SH-SY5Y (cell line): ENCODE measurements around the gene OR4F6.
A peak's percentile ranks its signal among the peaks of the same experiment; 100 is the strongest.

Experiments used
- GATA2 ChIP-seq: IDR thresholded peaks from 2 replicates; pipeline ENCODE4 v1.6.1; 2011; ENCODE audit warnings: mild to moderate bottlenecking, low read depth, low read length
- GATA3 ChIP-seq: IDR thresholded peaks from 2 replicates; pipeline ENCODE4 v1.6.1; 2011; ENCODE audit warnings: low read depth, mild to moderate bottlenecking, low read length, moderate library complexity

OR4F6 gene

GRCh38 chr15:101803209-101803608, at the start of gene OR4F6:
Gene OR4F6, plus strand, starts transcription at chr15:101803509. Its CDS starts 2,211 bp downstream, at chr15:101805720.
- TF ChIP-seq GATA3 = no peak
- TF ChIP-seq GATA2 = no peak

GRCh38 chr15:101765772-101766456, 37.4 kb upstream of the OR4F6 start:
- TF ChIP-seq GATA3 = no peak
- TF ChIP-seq GATA2 = no peak

GRCh38 chr15:101772921-101773320, 30.4 kb upstream of the OR4F6 start:
- no peak for TF ChIP-seq GATA3
- no peak for TF ChIP-seq GATA2

GRCh38 chr15:101773496-101774100, 29.7 kb upstream of the OR4F6 start:
- no peak for TF ChIP-seq GATA2

GRCh38 chr15:101775136-101775535, 28.2 kb upstream of the OR4F6 start:
- no peak for TF ChIP-seq GATA2
- TF ChIP-seq GATA3 = no peak

- TF ChIP-seq GATA2 = no peak
Observed at GRCh38 chr15:101781928-101782327, 21.4 kb upstream of the OR4F6 start.

- no peak for TF ChIP-seq GATA2
- TF ChIP-seq GATA3 = no peak
Observed at GRCh38 chr15:101784644-101785043, 18.7 kb upstream of the OR4F6 start.

GRCh38 chr15:101795455-101795854, 7.9 kb upstream of the OR4F6 start:
- no peak for TF ChIP-seq GATA2
- TF ChIP-seq GATA3 = no peak

GRCh38 chr15:101799665-101800064, 3.6 kb upstream of the OR4F6 start:
- TF ChIP-seq GATA3 (no peak), GATA2 (no peak)

GRCh38 chr15:101801048-101801447, 2.3 kb upstream of the OR4F6 start:
- no peak for TF ChIP-seq GATA3
- TF ChIP-seq GATA2 = peak; percentile 59; the same call in 1 of the 2 replicates

- TF ChIP-seq GATA2 = no peak
- no peak for TF ChIP-seq GATA3
Observed at GRCh38 chr15:101803676-101804075, 367 bp downstream of the OR4F6 start.

GRCh38 chr15:101804375-101804774, 1.1 kb downstream of the OR4F6 start:
- TF ChIP-seq GATA3 (peak; percentile 61; the same call in 1 of the 2 replicates), GATA2 (peak; percentile 38)

- no peak for TF ChIP-seq GATA2
- no peak for TF ChIP-seq GATA3
Observed at GRCh38 chr15:101804941-101805340, 1.6 kb downstream of the OR4F6 start.

GRCh38 chr15:101805605-101806345, 2.5 kb downstream of the OR4F6 start:
- no peak for TF ChIP-seq GATA2
- TF ChIP-seq GATA3 = no peak

GRCh38 chr15:101807345-101807945, 4.1 kb downstream of the OR4F6 start:
- TF ChIP-seq GATA3 = no peak
- no peak for TF ChIP-seq GATA2

GRCh38 chr15:101808201-101808600, 4.9 kb downstream of the OR4F6 start:
- TF ChIP-seq GATA2 = no peak
- TF ChIP-seq GATA3 = no peak

- TF ChIP-seq GATA2 = no peak
- no peak for TF ChIP-seq GATA3
Observed at GRCh38 chr15:101810456-101810855, 7.1 kb downstream of the OR4F6 start.
